GM12874 (cell line): Measurements from ENCODE around the gene OFD1.

Source experiments
- TF ChIP-seq, protein P1 (sequence below): IDR thresholded peaks from 2 replicates; pipeline ENCODE4 v1.5.1; 2011; ENCODE audit warnings: low read depth, mild to moderate bottlenecking, control low read depth, low read length, moderate library complexity; ENCODE audit not compliant: insufficient read depth

The OFD1 gene

DNA sequence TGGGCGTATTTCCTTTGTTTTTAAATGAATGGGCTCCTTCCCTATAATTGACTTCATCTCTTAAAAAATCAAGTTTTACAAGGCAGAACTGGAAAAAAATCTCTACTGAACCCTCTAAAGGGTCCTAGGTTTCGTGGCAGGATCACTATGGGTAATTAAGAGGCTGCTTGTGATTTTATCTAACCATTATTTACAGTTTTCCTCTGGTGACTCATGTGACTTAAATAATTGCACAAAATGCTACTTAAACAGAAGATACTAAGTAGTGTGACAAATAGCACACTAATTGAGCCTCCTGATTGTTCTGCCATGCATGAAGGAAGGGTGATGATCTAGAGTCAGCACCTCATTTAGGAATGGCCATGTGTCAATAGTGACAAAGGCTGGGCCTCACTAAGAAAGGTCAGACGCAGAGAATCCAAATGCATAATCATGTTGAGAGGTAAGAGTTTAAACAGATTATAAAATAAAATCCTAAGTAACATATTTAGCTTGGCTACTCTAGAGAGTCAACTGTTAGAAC is 35.5 kb downstream of the OFD1 start:
- TF ChIP-seq, protein P1, sequence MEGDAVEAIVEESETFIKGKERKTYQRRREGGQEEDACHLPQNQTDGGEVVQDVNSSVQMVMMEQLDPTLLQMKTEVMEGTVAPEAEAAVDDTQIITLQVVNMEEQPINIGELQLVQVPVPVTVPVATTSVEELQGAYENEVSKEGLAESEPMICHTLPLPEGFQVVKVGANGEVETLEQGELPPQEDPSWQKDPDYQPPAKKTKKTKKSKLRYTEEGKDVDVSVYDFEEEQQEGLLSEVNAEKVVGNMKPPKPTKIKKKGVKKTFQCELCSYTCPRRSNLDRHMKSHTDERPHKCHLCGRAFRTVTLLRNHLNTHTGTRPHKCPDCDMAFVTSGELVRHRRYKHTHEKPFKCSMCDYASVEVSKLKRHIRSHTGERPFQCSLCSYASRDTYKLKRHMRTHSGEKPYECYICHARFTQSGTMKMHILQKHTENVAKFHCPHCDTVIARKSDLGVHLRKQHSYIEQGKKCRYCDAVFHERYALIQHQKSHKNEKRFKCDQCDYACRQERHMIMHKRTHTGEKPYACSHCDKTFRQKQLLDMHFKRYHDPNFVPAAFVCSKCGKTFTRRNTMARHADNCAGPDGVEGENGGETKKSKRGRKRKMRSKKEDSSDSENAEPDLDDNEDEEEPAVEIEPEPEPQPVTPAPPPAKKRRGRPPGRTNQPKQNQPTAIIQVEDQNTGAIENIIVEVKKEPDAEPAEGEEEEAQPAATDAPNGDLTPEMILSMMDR: no peak

DNA sequence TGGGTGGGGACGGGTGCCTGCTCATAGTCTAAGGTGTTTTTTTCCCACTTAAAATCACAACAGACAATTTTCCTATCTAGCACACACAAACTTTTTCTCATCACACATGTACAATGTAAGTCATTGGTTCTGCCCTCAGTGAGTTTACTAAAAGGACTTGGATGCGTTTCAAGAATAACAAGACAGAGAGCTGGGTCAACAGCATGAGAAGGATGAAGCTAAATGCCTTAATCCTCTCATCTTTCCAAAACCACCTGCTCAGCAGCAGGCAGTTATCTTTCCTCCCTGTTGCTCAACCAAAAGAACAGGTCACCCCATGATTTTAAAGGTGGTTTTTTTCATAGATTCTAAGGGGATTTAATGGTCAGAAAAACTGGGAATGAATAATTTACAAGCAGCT is 40.1 kb downstream of the OFD1 start:
- TF ChIP-seq, protein P1: no peak

DNA sequence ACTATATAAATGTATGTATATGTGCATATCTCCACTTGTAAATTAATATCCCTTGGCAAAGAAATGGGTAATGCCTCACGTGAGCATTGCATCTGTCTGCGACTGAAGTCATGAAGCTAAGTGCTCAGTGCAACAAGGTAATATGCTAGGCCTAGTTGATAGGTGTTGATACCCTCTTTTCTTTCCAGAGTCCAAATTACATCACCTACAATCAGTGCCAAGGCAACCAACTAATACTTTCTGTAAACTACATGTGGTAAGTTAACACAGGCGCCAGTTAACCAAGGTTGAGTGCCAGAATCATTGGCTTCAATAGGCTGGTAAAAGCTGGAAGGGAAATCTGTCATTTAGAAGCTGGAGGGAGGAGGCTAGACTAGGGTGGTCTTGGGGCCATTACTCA is 41.3 kb downstream of the OFD1 start:
- TF ChIP-seq, protein P1: no peak

DNA sequence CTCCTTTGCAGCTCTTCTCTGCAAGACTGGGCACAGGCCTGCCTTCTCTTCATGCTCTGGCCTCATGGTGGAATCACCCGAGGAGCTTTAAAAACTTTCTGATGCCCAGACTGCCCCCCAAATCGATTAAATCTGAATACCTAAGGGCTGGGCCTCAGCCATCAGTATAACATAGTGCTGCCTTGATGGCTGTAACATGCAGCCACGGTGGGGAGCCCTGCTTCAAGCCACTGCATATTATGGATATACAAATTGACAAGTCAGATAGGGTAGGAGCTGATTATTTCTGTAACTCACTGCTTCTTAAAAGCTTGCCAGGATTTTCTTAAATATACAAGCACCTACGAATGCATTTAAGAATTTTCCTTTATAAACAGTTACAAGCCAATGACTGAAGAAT is 41.8 kb downstream of the OFD1 start:
- TF ChIP-seq, protein P1: no peak

DNA sequence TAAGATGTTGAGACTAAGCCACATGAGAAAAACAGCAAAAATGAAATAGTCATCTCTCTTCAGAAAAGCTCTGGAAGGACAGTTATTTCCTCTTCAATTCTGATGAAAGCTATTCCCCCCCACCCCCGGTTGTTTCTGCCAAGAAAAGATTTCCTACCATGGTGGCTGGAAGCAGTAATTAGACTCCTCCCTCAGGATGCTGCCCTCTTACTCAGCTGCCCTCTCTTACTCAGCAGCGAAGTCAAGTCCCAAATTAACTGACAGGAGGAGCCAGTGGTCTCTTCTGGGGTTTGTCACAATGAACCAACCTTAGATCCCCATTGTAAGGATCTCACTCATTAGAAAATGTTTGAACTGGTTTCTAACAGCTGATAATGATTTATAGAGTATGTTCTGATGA is 44.4 kb downstream of the OFD1 start:
- TF ChIP-seq, protein P1: no peak

DNA sequence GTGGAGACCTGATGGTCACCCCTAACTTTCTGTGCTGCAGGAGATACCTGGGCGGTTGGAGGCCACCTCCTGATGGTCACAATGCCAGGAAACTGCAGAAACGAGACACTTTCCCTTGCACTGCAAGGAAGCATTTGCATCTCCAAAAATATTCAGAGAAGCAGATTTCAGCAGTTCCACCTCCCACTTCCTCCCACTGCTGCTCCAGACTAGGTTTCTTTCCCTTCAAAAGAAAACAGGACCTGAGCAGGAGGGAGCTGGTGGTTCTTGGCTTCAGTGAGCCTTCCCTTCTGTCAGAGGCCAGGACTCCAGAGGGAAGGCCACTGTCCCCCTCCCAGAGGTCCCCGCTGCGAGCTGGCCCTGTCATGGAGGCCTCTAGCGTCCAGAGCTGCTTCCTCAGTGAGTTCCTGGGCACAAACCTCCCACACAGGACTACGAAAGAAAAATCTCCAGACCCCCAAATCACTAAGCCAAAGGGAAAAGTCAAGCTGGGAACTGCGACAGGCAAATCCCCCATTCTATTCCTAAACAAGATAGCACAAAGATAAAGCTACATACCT is 46.4 kb downstream of the OFD1 start:
- TF ChIP-seq, protein P1: no peak

DNA sequence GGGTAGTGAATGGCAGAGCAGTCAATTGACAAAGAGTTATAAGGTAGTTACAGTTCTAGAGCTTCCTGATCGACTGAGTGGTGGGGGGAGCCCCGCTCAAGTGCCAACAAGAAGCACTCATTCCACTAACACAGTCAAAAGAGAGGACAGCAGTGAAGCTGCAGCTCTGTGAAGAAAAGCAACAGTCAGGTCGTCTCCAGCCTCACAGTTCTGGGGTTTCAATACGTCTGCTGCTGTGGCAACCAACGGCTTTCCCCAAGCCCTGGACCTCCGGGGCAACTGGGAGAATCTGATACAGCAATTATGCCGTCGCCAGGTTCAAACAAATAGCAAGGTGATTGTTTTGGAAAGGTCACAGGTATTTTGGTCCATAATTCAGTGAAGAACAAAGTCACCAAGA is 51.5 kb downstream of the OFD1 start:
- TF ChIP-seq, protein P1: no peak
